A204.1 (cell line): ENCODE measurements around the gene NLE1.
"Not testable (repeated sequence)": the region's sequence is repeated elsewhere in the genome, so short reads cannot be mapped to it uniquely, and the experiment has no call there.

ENCODE experiments used
- FAIRE-seq: peaks from 2 replicates; lab custom pipeline; 2012; peaks lifted over from hg19 to GRCh38; lab: Jason Lieb, UNC

The NLE1 gene

DNA sequence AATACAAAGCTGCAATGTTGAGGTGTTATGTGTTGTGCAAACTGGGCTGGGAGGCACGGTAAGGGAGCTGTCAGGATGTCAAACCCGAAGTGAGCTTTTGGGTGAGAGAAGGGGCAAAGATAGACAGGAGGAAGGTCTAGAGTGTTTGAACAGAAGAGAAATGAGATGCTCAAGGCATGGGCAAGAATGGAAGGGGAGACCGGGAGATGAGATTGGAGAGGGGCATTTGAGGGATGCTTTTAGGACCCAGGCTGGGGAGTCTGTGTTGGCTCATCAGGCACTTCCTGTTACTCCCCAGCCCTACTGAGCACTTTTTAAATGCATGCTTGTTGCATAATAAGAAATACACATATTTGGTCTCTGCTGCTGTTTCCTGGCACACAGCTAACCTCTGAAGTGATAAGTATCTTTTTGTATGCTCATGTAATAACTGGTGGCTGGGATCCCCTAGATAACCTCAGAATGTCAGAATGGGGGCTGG, 19.2 kb upstream of the NLE1 start:
- no peak for FAIRE-seq

DNA sequence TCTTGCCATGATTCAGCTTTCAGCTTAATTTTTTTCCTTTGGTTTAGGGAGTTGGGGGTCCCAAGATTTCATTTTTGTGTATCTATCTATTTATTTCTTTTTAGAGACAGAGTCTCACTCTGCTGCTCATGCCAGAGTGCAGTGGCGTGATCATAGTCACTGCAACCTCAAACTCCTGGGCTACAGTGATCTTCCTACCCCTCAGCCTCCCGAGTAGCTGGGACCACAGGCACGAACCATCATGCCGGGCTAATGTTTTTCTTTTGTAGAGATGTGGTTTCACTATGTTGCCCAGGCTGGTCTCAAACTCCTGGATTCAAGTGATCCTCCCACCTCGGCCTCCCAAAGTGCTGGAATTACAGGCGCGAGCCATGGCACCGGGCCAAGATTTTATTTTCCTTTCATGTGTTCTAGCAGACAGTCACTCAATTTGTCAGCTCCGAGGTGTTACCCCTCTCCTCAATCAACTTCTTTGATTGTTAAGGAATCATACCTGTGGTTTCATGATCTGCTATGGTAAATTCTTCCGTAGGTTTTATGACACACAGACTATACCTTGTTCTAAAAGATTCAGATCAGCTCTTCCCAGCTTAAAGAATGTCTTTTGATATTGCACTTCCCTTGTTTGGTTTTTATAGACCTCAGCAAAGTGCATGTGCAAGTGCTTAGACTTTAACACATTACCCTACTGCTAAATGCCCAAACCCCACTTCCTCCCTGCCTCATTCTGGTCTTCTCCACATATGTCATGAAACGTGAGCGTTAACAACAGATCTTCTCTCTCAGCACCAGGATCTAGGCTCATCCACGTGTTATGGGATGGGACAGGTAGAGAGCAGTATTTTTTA, 18.5 kb upstream of the NLE1 start:
- FAIRE-seq, result no peak

DNA sequence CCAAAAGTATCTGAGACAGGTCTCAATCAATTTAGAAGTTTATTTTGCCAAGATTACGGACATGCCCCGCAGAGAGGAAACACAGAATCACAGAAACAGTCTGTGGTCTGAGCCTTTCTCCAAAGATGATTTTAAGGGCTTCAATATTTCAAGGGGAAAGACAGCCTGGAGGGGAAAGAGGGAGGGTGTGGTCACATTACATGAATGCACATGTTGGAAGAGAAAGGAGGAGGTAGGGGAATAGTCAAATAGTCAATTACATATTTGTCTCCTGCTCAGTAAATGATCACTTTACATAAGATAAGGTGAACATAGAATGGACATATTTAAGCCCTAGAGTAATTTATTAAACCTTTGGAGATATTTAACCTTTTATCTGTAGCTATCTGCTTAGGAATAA, 17.8 kb upstream of the NLE1 start:
- no peak for FAIRE-seq

DNA sequence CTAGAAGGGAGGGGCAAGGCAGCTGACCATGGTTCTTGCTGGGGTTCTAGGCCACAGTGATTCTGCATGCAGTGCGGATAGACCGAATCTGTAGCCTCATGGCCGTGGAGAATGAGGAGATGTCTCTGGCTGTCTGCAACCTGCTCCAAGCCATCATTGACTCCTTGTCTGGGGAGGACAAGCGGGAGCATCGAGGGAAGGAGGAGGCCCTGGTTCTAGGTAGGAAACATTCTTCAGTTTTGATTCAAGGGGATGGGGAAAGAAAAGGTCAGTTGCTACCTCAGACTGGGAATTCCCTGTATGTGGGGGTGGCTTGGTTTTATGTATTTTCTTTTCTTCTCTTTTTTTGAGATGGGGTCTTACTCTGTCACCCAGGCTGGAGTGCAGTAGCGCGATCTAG, 13.1 kb upstream of the NLE1 start:
- no peak for FAIRE-seq

DNA sequence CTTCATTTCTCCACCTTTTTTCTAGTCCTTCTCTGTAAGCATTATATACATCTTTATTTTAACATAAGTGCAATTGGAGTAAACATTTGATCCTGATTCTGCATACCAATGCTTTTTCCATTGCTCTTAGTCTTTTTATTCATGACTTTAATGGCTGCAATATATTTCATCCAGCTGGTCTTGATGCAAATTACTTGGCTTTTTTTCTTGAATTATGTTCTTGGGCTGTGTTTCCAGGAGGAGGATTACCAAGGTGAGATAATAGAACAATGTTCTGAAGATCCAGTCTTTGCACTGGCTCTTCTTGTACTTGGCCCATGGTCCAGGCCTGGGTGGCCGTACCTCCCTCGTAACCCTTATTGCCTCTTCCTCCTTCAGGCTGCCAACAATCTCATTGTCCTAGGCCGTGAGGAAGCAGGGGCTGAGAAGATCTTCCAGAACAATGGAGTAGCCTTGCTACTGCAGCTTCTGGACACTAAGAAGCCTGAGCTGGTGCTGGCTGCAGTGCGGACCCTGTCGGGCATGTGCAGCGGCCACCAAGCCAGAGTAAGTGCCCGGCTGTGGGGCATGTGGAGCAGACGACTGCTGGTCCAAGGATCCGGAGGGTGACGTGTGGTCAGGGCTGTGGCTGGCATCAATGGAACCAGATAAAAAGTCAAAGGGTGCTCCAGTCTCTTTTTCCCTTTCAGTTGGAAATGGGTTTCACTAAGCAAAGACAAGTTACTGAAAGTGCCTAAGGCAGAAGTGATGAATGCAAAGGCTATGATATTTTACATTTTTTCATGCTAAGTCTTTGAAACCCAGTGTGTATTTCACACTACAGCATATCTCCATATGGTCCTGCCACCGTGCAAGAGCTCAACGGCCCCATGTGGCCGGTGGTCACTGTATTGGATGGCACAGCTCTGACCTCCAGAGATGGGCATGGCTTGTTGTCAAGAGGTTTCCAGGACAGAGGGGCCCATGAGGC, 12.4 kb upstream of the NLE1 start:
- no peak for FAIRE-seq

DNA sequence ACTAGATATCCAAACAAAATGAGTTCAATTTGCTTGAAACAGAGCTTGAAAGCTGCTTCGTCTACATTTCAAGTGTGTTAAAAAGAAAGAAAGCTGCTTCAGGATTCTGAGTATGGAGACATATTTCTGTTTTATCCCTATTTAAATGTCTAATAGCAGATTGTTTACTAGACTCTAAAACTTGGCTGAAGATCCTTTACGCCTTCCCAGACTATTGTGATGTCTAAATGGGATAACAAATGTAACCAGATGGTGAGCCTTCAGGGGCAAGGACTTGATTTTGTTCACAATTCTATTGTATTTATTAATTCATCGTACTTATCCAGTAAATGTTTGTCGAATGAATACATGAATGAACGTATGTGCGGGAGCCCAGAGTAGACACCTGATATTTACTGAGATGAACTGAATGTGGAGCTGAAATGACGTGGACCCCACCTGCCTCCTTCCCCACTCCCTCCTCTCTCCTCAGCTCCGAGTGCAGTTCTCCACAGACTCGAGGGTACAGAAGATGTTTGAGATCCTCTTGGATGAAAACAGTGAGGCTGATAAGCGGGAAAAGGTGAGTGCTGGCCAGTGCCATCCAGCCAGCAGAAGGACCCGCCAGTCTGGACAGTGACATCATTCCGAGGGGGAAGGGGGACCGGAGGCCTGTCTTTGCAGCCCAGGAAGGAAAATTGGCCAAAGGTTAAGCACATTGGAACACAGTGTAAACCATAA, 10.5 kb upstream of the NLE1 start:
- FAIRE-seq, result no peak

DNA sequence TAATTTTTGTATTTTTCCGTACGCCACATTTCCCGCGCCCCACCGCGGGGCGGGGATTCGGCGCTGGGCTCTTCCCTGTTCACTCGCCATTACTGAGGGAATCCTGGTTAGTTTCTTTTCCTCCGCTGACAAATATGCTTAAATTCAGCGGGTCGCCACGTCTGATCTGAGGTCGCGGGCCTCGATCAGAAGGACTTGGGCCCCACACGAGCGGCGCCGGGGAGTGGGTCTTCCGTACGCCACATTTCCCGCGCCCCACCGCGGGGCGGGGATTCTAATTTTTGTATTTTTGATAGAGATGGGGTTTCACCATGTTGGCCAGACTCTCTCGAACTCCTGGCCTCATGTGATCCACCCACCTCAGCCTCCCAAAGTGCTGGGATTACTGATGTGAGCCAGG, 9.0 kb upstream of the NLE1 start:
- FAIRE-seq, result not testable (repeated sequence)

DNA sequence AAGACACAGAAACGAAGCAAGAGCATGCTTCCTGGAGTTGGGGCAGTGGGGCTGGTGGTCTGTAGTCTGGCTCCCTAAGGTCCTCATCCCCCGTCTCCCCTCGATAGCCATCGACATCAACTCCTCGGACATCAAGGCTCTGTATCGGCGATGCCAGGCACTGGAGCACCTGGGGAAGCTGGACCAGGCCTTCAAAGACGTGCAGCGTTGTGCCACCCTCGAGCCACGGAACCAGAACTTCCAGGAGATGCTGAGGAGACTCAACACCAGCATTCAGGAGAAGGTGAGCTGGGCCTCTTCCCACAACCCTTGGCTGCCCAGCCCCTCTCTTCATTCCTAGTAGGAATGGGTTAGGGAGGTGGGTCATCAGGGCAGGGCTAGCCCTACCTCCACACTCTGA, 7.8 kb upstream of the NLE1 start:
- FAIRE-seq, result no peak

DNA sequence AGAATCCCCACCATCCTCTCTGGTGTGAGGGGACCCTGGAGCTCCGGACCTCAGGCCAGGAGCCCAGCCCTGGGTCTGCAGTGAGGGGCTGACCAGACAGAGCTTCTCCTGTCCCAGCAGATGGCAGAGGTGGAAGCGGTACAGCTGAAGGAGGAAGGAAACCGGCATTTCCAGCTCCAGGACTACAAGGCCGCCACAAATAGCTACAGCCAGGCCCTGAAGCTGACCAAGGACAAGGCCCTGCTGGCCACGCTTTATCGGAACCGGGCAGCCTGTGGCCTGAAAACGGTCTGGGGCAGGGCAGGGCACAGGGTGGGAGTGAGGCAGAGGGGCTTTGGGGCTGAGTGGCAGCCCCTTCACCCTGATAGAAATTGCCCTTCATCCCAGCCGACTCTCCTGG, 6.0 kb upstream of the NLE1 start:
- FAIRE-seq, result no peak

DNA sequence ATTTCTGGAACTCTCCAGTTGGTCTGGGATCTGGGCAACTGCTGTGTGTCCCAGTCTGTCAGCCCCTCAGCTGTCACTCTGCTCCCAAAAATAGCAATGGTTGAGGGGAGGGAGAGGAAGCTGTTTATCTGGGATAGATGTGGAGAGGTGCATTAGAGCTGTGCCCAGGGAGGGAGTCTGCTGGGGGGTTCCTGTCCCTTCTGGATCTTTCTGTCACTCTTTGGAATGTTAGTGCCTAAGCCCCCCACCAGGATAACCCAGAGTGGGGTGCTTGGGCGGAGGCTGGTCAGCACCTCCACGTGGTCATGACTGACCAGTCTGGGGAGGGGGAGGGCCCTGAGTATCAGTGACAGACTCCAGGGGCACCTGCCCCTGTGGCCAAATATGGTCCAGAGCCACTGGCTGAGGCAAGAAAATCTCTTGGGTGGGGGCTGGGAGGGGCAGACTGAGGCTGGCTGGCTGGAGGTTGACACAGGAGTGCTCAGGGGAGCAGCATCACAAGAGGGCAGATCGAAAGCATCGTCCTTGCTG, 5.3 kb upstream of the NLE1 start, which contains the start of gene UNC45B:
Gene UNC45B (plus strand): TSS at position 443 of the 531 bp plus-strand sequence. CDS start 447 bp downstream, outside the sequence.
- FAIRE-seq, result no peak

DNA sequence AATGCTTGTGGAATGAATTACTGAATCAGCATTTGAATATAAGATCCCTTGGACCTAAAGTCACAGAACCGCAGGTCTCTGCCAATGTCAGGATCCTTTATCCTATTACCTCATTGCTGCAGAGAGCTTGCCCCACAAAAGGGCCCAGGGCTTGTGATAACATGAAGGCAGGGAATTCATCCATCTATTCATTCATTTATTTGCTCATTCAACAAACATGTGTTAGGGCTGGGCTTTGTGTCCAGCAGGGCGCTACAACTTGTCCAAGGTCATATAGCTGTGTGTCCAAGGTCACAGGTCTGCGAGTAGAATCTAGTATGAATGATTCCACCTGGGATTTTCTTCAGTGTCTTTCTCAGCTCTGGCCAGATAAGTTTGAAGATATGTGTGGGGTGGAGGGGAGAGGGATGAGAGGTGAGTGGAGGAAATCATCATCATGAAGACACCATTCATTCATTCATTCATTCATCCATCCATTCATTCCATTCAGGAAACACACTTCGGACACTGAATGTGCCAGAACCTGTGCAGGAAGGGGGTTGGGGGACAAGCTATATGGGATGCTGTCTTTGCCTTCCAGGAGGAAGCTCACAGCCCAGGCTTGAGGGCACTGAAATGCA, 4.2 kb upstream of the NLE1 start:
- no peak for FAIRE-seq

DNA sequence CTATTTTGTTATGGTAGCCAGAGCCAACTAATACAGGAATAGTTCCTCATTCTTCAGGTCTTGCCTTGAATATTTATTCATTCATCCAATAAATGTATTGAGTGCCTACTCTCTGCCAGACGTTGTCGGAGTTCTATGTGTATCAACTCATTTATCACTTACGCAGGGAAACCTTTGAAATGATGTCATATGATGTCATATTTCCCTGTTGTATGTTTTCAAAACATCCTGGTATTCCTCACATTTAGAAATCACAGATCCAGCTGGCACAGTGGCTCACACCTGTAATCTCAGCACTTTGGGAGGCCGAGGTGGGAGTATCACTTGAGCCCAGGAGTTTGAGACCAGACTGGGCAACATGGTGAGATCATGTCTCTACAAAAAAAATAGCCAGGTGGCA, 2.7 kb upstream of the NLE1 start:
- no peak for FAIRE-seq

DNA sequence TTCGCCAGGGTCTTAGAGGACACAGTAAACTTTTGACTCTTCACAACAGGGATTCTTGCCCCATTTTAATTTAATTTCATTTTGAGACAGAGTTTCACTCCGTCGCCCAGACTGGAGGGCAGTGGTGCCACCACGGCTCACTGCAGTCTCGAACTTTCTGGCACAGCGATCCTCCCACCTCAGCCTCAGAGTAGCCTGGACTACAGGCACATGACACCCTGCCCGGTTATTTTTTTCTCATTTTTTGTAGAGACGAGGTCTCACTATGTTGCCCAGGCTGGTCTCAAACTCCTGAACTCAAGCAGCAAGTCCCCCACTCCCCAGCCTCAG, 329 bp upstream of the NLE1 start:
- FAIRE-seq, result no peak

DNA sequence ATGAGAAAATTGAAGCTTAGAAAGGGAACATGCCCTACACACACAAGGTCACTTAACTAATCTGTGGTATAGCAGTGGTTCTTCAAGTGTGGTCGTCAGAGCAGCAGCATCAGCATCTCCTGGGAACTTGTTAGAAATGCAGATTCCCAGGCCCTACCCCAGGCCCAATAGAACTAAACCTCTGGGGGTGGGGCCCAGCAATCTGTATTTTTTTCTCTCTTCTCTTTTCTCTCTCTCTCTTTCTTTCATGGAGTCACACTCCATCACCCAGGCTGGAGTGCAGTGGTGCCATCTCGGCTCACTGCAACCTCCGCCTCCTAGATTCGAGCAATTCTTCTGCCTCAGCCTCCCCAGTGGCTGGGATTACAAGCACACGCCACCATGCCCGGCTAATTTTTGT, 3.9 kb downstream of the NLE1 start:
- no peak for FAIRE-seq

DNA sequence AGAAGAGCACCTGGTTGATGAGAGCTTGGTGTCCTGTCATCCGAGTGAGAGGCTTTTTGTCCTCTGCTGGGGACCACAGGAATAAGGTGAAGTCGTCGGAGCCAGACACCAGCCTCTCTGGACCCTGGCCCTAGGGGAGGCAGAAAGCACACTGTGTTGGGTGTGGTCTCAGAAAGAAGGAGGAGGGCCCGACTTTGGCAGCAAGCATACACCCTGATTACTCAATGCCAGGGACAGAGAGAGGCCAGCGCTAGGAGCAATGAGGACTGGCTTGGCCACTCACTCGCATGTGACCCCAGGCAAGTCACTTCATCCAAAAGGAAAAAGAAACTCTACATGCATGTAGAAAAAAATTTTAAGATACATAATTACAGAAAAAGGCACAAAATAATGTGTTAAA, 6.8 kb downstream of the NLE1 start:
- no peak for FAIRE-seq

DNA sequence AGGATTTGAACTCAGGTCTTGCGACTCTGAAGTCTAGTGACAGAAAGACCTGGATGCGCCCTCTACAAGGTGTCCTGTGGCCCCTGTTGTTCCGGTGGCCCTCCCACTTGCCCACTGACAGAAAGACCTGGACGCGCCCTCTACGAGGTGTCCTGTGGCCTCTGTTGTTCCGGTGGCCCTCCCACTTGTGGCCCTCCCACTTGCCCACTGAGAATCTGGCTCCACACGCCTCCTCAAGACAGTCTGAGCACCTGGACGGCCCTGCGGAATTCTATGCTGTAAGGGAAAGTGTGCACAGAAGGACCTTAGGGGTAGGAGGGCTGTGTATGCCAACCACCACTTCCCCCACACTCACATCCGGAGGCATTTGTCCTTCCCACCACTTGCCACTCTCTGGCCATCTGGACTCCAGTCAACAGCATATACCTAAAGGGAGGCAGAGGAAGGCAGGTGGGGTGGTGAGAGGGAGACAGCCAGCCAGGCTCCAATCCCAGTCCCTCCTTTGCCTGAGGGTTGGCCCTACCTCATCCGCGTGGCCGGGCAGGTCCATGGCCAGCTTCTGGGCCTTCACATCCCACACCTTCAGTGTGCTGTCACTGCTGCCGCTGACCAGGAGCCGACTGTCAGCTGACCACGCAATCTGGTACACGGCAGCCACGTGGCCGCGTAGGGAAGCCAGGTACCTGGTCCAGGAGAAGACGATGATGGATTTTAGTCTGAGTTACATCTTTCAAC, 9.1 kb downstream of the NLE1 start:
- no peak for FAIRE-seq

DNA sequence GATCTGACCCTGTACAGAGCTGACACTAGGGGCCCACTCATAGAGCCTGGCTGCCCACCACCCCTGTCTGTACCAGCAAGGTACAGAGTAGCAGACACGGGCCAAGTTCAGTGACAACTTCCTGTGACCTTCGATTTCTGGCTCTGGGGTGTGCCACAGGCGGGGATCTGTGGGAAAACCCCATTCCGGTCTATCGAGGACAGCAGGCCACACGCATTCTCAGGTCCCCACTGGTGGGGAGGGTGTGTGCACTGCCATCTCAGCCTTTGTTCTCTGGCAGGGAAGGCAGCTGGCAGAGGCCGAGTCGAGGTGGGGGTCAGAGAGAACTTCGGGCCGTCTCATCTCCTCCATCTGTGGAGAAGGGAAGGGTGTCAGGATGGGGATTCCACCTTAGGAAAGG, 10.0 kb downstream of the NLE1 start:
- no peak for FAIRE-seq

DNA sequence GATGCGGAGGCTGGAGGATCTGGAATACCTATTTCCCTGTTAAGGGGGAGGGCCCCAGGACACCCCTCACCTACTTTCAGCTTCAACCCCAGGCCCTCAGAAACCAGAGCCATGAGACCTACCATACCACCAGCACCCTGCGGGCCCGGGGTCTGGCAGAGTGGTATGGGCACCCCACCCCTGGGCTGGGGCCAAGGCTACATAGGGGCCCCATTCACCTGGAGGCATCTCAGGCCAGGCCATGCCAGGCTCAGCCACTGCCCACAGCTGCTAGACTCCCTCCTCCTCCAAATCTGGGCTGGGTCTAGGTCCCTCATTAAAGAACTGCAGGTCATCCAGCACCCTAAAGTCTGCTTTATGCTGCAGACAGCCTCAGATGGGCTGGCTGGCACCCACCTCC, 11.7 kb downstream of the NLE1 start:
- FAIRE-seq, result no peak

DNA sequence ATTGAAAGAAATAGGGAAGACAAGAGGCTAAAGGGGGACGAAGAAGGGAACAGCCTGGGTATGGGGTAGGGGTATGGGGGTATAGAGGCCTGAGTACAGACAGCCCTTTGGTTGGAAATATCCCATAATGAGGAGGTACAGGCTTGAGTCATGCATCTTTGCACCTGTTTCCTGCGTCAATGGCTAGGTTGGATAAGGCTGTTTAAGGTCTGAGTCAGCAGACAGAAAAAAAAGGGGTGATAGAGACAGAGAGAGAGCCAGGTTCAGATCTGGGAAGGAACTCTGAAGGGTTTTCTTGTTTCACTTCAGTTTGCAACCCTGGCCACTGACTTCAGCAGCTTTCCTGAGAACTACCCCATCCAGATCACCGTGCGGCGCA, 12.1 kb downstream of the NLE1 start:
- no peak for FAIRE-seq

DNA sequence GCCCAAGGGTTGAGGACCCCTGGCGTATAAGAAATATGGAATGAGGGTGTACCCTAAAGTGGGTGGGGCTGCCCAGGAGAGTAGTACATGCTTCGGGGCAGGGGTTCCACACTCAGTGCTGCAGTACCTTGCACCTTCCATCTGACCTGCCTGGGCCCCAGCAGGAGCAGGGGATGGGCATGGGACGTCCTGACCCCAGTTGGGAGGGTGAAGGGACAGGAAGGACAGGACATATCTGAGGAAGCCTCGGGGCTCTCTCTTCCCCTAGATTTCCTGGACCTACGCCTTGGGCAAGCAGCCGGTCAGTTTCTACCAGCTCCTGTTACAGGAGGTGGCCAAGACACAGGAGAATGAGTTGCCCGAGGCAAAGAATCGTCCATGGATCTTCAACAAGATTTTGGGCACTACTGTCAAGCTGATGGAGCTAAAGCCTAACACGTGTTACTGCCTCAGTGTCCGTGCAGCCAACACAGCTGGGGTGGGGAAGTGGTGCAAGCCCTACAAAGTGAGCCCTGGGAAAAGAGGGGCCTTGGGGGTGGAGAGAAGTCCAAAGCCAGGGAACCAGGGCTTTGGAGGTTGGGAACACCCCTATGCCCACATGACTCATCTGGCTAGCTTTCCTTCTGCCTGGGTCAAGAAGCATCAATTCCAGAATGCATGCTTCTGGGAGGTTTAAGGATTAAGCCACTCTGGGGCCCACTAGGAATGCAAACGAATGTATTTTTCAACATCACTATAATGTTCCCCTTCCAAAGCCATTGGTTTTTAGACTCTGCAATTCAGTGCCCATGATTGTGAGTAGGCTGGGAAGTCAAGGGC, 12.7 kb downstream of the NLE1 start:
- FAIRE-seq, result no peak
